ENCODE results near the gene KPTN.

- no peak for TF ChIP-seq CTCF (IDR thresholded peaks at IDR 0.05 in 8 of 11, conservative IDR thresholded peaks at IDR 0.05 in 3 of 11)
- TF ChIP-seq POLR2A (IDR thresholded peaks at IDR 0.05): peak; percentile 9 to 60 (median 24)
Measured at GRCh38 chr19:47514869-47515588, 31.0 kb upstream of the KPTN start, which contains the start of gene NAPA.
